Prostate gland (tissue), 2 donors: ENCODE measurements around the gene KSR2. TPM values are rescaled to one million over a fixed set of nuclear protein-coding genes. Genes with fewer than 3 reads are reported as not detected.
A peak's percentile ranks its signal among the peaks of the same experiment; 100 is the strongest.

Source experiments
- DNase-seq: peaks from one replicate; pipeline ENCODE4 v3.0.0-alpha.2; 2019; ENCODE audit warnings: low spot score
- H3K27ac ChIP-seq, 2 donors: fragments of 200-600 bp; sonication (generic); 2 replicates each; pipeline ENCODE4 v1.5.1; 2017 to 2019
- H3K27me3 ChIP-seq: fragments of 200-600 bp; sonication (generic); replicated peaks from 2 replicates; pipeline ENCODE4 v1.5.1; 2019; ENCODE audit not compliant: insufficient read depth
- H3K36me3 ChIP-seq, 2 donors: fragments of 200-600 bp; sonication (generic); 1 replicate in 1 of 2; 2 replicates in 1 of 2; pipeline versions ENCODE4 v1.5.1 to v1.8.1; 2017 to 2019
- H3K4me1 ChIP-seq: fragments of 200-600 bp; sonication (generic); replicated peaks from 2 replicates; pipeline ENCODE4 v1.5.1; 2019
- H3K4me3 ChIP-seq, 2 donors: fragments of 200-600 bp; sonication (generic); 2 replicates each; pipeline ENCODE4 v1.5.1; 2017 to 2019
- H3K9me3 ChIP-seq: fragments of 200-600 bp; sonication (generic); 2 replicates; pipeline ENCODE4 v1.5.1; 2017
- POLR2A ChIP-seq: fragments of 450-650 bp; IDR thresholded peaks from one replicate; pipeline ENCODE4 v1.6.1; 2016; ENCODE audit warnings: antibody characterized with exemption, mild to moderate bottlenecking
- POLR2AphosphoS5 ChIP-seq: sonication (generic); formaldehyde crosslinking; IDR thresholded peaks from one replicate; pipeline ENCODE4 v1.6.1; 2017; ENCODE audit warnings: antibody characterized with exemption
- WGBS: methylation state at CpG from one replicate; pipeline ENCODE4 v1.1.5; 2018; 5-methylcytosine and 5-hydroxymethylcytosine counted together
- intact Hi-C: fragments of 100-400 bp; cut with DNase I; formaldehyde crosslinking; loops from one replicate; pipeline ENCODE4 v1.14.2; 2022
- total RNA-seq, 2 donors: library from RNA; depleted of rRNA; stranded (reverse); fragments of >200 nt; gene quantifications; one replicate each; pipeline ENCODE4 v1.1.0, GENCODE V29; 2016
- TF ChIP-seq, protein P1 (sequence below), 4 experiments: fragments of 200-600 bp in 2 of 4; fragments of 450-650 bp in 2 of 4; sonication (generic) in 2 of 4; IDR thresholded peaks; 1 replicate in 3 of 4; 2 replicates in 1 of 4; pipeline ENCODE4 v1.5.1; 2016 to 2019; ENCODE audit warnings: antibody characterized with exemption in 4 of 4, mild to moderate bottlenecking in 2 of 4, moderate library complexity in 2 of 4

KSR2 gene
- total RNA-seq, 2 donors from 2014 or later = 1.0 to 1.7 TPM

GRCh38 chr12:117674313-117674712, 294.5 kb downstream of the KSR2 start:
- Histone ChIP-seq H3K27ac (no peak overlapping the region), H3K4me3 (no peak overlapping the region), H3K36me3 (no peaks in the 10 kb centered on the region), H3K9me3 (no peaks in the 10 kb centered on the region), H3K4me1 (no peaks in the 10 kb centered on the region), H3K27me3 (peaks cover 4% of the 10 kb centered on the region)
- no peak for DNase-seq
- intact Hi-C loops = no loop called here
- TF ChIP-seq, protein P1, sequence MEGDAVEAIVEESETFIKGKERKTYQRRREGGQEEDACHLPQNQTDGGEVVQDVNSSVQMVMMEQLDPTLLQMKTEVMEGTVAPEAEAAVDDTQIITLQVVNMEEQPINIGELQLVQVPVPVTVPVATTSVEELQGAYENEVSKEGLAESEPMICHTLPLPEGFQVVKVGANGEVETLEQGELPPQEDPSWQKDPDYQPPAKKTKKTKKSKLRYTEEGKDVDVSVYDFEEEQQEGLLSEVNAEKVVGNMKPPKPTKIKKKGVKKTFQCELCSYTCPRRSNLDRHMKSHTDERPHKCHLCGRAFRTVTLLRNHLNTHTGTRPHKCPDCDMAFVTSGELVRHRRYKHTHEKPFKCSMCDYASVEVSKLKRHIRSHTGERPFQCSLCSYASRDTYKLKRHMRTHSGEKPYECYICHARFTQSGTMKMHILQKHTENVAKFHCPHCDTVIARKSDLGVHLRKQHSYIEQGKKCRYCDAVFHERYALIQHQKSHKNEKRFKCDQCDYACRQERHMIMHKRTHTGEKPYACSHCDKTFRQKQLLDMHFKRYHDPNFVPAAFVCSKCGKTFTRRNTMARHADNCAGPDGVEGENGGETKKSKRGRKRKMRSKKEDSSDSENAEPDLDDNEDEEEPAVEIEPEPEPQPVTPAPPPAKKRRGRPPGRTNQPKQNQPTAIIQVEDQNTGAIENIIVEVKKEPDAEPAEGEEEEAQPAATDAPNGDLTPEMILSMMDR (IDR thresholded peaks at IDR 0.05) = no peak
- TF ChIP-seq POLR2A = no peak
- TF ChIP-seq POLR2AphosphoS5 = no peak
- WGBS = 93% methylated on average over 3 of the region's 3 CpGs

DNA sequence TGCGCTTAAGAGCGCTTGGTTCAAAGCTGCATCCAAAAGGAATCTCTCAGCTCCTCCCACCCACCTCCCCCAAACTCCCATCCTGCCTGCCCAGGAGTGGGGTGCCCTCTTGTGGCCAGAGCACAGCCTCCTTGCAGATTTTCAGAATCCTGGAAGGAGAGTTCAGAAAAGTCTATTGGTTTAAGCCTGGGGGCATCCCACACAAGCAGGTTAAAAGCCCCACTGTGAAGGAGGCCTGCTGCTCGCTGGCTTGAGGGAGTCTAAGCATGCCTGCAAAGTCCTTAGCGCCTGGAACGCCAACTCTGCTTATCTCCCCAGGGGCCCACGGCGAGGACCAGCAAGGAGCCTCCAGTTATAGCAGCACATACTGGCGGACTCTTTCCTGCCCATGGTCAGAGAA, 297.1 kb downstream of the KSR2 start:
- TF ChIP-seq POLR2A = no peak
- TF ChIP-seq, protein P1 (IDR thresholded peaks at IDR 0.05) = peak in 3 of 4 experiments; percentile 24 to 51 (median 36)
- H3K4me1 ChIP-seq = no peaks in the 10 kb centered on the region
- no peak overlapping the region for H3K4me3 ChIP-seq
- peaks cover 4% of the 10 kb centered on the region for H3K27me3 ChIP-seq
- intact Hi-C loops = no loop called here
- no peaks in the 10 kb centered on the region for H3K36me3 ChIP-seq
- 33% methylated on average over 8 of the region's 8 CpGs for WGBS
- H3K9me3 ChIP-seq = no peaks in the 10 kb centered on the region
- H3K27ac ChIP-seq = no peak overlapping the region
- peak; percentile 27 for DNase-seq

GRCh38 chr12:117664169-117664568, 304.6 kb downstream of the KSR2 start:
- intact Hi-C loops = no loop called here
- H3K4me3 ChIP-seq = no peak overlapping the region
- H3K4me1 ChIP-seq = no peaks in the 10 kb centered on the region
- H3K9me3 ChIP-seq = no peaks in the 10 kb centered on the region
- H3K27ac ChIP-seq = no peak overlapping the region
- 32% methylated on average over 5 of the region's 5 CpGs for WGBS
- no peaks in the 10 kb centered on the region for H3K27me3 ChIP-seq
- H3K36me3 ChIP-seq = no peaks in the 10 kb centered on the region
- no peak for TF ChIP-seq POLR2AphosphoS5
- TF ChIP-seq, protein P1 (IDR thresholded peaks at IDR 0.05) = no peak
- no peak for TF ChIP-seq POLR2A
- DNase-seq = no peak

DNA sequence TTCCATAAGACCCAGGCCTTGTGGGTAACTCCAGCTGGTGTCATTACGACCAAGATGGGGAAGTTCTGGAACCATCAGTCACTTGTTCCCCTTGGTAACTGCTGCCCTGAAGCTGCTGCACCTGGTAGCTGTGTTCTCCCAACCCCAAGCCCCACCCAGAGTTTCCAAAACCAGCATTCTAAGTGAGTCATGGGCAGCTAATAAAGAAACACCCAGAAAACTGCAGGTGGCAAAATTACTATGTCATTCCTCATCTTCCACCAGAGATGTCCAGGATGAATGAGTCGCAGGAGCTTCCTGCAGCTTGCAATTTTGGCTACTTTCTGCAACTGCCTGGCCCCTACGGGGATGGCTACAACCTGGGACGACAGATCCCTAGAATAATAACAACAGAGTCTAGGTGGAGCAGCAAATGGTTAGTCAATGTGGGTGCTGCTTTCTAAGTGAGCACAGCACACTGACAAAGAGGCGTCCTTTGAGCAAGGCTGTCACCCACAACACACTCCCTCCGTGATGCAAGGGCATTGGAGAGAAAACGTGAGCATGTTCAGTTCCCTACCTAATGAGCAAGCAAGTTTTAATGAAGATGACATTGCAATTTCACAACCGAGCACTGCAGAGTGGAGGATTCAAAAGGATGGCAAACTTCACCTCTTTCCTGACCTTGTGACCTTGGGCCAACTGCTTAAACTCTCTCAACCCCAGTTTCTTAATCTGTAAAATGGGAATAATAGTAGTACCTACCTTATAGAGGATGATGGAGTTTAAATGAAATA, 306.0 kb downstream of the KSR2 start:
- H3K9me3 ChIP-seq = no peaks in the 10 kb centered on the region
- no peaks in the 10 kb centered on the region for H3K4me1 ChIP-seq
- TF ChIP-seq, protein P1 (IDR thresholded peaks at IDR 0.05) = no peak
- TF ChIP-seq POLR2A (no peak), POLR2AphosphoS5 (no peak)
- H3K27ac ChIP-seq = no peak overlapping the region
- no peaks in the 10 kb centered on the region for H3K27me3 ChIP-seq
- no peak overlapping the region for H3K4me3 ChIP-seq
- 71% methylated on average over 8 of the region's 8 CpGs for WGBS
- H3K36me3 ChIP-seq = no peaks in the 10 kb centered on the region
- no peak for DNase-seq
- intact Hi-C loops = no loop called here

DNA sequence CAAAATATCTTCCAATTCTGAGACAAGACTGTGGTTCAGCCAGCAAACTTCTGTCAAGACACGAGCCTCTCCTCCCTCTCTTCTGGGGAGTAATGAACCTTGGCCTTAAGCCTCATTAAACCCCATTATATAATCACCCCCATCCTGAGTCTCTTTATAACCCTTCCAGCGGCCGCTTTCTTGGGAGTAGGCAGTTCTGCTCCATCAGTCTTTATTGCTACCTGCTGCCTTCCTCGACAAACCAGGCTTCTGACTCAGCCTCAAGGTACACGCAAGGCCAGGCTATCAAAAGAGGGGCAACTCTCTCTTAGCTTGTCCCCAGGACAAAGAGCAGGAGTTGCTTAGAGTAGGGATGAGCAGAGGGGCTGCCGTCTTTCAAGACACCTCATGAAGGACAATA, 306.6 kb downstream of the KSR2 start:
- H3K9me3 ChIP-seq = no peaks in the 10 kb centered on the region
- DNase-seq = no peak
- no peak overlapping the region for H3K4me3 ChIP-seq
- no peaks in the 10 kb centered on the region for H3K4me1 ChIP-seq
- no peaks in the 10 kb centered on the region for H3K36me3 ChIP-seq
- H3K27ac ChIP-seq = no peak overlapping the region
- H3K27me3 ChIP-seq = no peaks in the 10 kb centered on the region
- 64% methylated on average over 6 of the region's 6 CpGs for WGBS
- TF ChIP-seq, protein P1 (IDR thresholded peaks at IDR 0.05) = no peak
- intact Hi-C loops = no loop called here
